GM21529 (cell line): ENCODE data around the gene TSPAN9.
"Not testable (repeated sequence)": the region's sequence is repeated elsewhere in the genome, so short reads cannot be mapped to it uniquely, and the experiment has no call there.

ENCODE experiments used
- ATAC-seq: cut with Tn5 transposase; IDR thresholded peaks from one replicate; pipeline ENCODE4 v1.9.1; 2021; ENCODE audit not compliant: unreplicated experiment

Gene TSPAN9

DNA sequence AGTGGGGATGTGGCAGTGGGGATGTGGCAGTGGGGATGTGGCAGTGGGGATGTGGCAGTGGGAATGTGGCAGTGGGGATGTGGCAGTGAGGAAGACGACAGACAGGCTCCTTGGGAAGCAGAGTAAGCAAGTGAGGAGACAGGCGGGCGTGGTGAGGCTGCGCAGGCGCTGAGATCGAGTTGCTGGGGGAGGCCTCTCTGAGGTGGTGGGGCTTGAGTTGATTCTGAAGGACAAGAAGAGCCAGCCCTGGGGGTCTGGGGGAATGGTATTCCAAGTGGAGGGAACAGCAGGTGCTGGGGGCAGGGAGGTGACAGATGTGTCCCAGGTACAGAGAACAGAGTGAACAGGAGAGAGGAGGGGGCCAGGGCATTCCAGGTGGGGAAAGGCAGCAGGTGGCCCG is 33.8 kb upstream of the TSPAN9 start:
- ATAC-seq, result no peak

DNA sequence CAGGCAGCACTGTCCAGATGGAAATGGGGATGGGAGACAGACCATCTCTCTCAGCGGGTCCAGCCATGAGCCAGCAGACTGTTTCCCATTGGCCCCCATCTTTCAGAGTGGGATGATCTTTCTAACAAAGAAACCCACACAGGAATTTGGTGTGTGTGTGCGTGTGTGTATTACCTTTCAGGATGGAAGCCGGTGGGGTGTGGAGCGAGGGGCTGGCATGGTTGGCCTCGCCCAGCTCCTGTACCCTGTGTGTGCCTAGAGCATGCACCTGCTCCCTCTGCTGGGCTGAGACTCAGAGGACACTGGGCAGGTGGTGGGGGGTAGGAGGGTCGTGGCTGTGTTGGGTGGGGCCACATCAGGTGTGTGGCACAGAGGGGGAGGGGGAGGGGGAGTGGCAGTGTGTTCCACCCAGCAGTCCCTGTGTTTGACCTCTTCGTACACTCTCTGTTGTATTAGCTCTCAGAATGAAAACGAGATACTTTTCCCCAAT is 33.0 kb upstream of the TSPAN9 start:
- ATAC-seq, result no peak

DNA sequence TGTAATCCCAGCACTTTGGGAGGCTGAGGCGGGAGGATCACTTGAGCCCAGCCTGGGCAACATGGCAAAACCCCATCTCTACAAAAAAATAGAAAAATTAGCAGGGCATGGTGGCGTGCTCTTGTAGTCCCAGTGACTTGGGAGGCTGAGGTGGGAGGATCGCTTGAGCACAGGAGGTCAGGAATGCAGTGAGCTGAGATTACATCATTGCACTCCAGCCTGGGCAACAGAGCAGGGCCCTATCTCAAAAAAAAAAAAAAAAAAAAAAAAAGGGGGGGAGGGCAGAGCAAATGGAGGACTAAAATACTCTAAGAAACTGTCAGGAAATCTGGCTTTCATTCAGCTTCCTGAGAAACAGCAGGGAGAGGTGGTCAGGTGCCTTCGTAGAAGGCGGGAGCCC is 31.7 kb upstream of the TSPAN9 start:
- no peak for ATAC-seq

DNA sequence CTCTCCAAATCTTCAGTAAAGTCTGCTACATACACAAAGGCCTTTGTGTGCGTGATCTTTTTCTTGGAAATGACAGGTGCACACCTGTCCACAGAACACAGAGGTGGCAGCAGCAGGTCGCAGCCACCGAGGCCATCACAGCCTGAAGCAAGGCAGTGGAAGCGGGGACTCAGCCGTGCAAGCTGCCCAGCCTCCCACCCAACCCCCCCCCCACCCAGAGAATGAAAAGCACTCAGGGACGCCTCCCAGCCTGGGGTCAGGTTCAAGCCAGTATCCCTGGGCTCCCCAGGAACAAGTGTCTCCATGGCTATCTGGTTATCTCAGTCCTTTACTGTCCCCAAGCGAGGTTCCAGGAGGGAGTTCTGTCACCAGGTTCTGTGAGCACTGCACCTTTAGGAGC is 31.2 kb upstream of the TSPAN9 start:
- ATAC-seq, result no peak

DNA sequence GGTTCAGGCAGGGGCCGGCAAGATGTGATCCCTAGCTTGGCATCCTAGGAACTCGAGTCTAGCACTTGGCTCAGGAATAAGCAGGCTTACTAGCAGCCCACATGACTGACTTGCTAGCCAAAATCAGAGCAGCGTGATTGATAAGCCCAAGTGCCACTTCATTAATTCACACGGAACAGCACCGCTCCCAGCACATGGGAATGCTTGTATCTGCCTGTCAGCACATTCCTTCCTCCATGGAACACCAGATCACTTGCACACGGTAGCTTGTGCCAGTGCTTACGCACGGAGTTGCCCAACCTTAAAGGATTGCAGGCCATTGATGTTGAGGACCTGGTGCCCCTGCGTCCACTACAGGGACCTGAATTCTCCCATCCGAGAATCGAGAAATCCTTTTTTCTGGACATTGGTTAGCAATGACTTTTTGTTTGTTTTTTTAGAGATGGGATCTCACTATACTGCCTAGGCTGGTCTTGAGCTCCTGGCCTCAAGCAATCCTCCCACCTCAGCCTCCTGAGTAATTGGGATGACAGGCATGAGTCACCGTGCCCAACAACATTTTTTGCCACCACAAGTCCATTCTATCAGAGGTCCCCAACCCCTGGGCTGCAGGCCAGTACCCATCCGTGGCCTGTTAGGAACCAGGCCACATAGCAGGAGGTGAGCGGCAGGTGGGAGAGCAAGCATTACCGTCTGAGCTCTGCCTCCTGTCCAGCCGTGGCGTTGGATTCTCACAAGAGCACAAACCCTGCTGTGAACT is 30.6 kb upstream of the TSPAN9 start:
- no peak for ATAC-seq

DNA sequence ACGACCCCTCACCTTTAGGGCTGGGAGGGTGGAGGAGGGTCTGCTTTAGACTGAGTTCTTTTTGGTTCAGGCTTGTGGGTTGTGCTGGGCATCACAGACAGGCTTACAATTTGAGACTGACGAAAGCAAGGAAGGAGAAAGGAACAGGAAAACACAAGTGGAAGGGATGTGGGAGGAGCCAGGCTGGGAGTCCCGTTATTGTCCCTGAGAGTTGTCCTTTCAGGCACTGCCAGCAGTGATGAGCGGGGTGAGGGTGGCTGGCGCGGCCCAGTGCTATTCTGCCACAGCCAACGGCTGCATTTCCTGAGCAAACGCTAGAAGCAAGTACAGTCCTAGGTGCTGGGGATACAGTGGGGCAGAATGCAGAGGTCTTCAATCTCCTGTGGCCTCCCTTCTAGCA is 29.2 kb upstream of the TSPAN9 start:
- no peak for ATAC-seq

DNA sequence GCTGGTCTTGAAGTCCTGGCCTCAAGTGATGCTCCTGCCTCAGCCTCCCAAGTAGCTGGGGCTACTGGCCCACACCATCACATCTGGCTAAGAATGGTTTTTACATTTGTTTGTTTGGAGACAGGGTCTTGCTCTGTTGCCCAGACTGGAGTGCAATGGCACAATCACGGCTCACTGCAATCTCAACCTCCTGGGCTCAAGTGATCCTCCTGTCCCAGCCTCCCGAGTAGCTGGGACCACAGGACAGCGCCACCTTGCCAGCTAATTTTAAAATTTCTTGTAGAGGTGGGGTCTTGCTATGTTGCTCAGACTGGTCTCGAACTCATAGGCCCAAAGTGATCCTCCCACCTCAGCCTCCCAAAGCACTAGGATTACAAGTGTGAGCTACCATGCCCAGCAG is 28.6 kb upstream of the TSPAN9 start:
- no peak for ATAC-seq

DNA sequence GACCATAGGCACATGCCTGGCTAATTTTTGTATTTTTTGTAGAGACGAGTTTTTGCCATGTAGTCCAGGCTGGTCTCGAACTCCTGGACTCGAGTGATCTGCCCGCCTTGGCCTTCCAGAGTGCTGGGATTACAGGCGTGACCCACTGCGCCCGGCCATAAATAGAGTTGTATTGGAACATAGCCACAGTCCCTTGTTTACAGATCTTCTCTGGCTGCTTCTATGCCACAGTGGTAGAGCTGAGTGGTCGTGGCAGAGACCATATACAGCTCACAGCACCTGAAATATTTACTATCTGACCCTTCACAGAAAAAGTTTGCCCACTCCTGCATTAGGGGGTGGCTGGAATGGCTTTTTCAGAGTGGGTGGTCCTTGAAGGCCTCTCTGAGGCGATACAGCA is 28.0 kb upstream of the TSPAN9 start:
- ATAC-seq, result no peak

DNA sequence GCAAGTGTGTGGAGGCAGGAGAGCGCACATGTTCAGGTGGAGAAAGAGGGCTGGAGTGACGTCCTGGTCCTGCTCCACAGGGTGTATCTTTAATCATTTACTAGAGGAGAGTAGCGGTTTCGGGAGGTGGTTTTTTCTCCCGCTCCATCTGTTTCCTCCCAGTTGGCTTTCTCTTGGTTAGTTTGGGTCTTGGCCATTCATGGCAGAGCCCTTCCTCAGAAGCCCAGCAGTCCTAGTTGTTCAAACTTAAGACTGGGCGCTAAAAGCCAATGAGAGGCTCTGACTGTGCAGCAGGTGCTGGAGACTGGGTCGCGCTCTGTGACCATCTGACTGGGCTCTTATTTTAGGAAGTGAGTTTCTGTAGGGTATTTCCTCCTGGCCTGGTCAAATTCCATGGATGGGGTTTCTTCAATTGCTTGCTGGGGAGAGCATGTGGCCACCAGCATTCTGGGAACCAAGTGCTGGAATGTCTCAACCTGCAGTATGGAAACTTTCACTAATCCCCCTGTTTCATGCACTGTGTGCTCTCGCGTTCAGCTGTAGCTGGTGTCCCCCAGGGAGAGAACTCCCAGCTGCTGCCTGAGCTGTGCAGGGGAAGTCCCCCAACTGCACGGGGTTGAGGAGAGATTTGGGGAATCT is 27.4 kb upstream of the TSPAN9 start:
- no peak for ATAC-seq

DNA sequence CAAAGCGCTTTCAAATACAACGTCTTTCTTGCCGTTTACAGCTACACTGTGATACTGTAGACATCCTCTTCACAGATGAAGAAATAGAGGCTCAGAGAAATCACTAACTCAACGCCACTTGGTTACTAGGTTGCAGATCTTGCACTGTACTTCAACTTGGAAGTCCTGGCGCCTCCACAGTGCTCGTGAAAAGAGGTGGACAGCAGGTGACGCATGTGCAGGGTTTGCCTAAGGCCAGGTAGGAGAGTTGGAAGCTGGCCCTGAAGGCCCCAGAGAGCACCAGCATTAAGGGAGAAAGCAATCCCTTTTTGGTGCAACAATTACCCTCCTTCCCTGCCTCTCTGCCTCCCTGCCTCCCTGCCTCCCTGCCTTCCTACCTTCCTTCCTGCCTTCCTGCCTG is 22.8 kb upstream of the TSPAN9 start:
- no peak for ATAC-seq

DNA sequence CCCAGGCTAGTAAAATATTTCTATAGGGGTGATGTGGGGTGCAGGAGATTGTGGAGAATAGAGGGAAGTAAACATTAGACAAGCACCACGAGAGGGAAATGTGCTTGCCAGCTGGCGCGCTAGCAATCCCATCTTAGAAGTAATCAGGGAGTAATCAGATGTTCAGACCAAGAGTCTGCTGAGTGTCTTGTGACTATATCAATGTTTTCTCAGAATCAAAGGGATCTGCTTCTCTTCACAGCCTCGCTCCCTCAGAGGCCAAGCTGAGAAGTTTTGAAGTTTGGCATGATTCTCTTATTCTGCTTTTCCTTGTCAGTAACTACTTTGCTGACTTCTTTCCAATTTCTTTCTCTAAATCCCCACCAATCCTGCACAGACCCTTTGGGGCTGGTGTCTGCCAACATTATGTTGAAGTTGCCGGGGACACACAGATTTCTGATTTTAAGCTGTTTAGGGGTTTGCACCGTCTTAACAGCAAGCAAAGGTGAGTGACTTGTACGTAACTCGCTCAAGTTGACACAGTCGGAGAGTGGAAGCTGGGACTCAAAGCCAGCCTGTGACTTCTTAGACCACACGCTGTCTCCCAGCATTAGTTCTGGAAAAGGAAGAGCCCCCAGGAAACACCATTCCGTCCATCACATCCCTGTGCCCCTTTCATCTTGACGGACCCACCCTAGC is 22.0 kb upstream of the TSPAN9 start:
- no peak for ATAC-seq

DNA sequence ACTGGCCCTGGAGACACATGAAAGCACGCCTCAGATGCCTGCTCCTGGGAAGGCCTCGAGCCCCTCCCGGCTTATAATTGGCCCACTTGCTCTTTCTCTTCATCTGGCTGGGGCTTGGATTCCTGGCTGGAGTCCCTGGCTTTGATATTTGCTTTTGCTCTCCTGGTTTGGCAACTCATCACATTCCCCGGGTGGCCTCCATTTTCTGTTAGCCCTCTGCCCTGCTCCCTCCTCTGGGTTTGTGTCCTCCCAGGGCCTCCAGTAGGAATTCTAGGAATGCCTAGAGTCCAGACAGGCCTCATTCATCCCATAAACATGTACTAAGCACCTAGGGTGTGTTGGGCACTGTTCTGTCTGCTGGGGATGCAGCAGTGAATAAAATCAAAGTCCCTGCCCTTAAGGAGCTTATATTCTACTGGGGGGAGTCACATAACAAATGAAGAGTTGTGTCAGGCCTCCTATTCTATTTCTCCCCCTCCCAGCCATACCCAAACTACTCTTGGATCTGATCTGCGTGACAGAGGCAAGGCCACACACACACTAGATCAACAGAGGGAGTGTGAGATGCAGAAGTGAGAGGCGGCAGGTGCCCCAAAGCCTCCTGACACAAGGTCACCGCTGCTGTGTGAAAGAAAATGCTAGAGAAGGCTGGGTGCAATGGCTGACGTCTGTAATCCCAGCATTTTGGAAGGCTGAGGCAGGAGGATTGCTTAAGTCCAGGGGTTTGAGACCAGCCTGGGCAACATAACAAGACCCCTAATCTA is 21.3 kb upstream of the TSPAN9 start:
- no peak for ATAC-seq

DNA sequence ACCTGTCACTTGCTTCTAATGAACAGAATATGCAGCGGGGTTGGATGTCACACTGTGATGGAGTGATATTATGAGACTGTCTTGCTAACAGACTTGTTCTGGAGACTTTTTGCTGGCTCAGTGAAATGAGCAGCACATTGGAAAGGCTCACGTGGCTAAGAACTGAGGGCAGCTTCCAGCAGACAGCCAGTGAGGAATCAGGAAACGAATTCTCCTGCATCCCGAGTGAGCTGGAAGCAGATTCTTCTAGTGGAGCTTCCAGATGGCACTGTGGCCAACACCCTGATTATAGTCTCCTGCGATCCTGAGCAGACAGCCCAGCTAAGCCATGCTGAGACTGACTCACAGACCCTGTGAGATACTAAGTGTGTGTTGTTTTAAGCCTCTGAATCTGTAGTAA is 16.1 kb upstream of the TSPAN9 start:
- no peak for ATAC-seq

DNA sequence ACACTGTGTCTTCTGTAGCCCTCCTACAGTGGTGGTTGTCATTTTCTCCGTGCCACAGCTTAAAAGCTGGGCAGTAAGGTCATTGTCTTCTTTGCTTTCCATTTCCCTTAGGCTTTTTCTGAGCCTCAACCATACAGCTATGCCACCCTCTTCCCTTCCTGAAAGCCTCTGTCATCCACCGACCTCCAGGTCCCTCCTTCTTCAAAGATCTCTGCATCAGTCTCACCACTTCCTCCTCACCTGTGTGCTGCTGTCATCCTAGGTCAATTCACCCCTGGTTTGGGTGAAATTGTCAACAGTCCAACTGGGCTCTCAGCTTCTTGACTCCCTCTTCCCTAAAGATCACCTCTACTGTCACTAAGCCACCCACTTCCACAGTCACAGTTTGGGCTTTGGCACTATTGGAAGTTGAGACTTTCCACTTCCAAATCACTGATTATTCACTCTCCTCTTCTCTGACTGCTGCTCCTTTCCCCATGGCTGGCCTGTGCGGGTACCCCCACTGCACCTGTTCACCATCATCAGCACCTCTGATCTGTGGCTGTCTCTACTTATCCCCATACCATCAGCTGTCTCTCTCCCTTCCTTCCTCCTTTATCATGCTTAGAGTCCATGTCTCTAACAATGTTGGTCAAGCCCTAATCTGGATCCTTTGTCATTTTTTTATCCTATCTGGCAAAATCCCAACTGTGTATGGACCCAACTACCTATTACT is 15.5 kb upstream of the TSPAN9 start:
- no peak for ATAC-seq

DNA sequence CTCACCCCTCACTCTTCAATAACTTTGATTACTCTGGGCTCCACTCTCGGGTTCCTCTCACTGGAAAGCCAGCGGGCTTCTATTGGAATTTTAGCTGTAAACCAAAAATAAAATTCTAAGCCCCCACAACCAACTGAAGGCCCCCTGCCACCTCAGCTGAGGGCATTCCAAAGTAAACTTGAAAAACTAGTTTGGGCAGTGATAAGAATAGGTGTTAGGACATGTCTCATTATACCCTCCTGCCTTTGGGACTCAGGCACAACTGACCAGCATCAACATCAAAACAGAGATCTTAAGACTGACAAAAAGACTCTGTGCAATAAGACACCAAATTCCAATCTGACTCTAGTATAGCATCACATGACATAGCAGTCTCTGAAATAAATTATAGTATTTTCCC is 11.9 kb upstream of the TSPAN9 start:
- no peak for ATAC-seq

DNA sequence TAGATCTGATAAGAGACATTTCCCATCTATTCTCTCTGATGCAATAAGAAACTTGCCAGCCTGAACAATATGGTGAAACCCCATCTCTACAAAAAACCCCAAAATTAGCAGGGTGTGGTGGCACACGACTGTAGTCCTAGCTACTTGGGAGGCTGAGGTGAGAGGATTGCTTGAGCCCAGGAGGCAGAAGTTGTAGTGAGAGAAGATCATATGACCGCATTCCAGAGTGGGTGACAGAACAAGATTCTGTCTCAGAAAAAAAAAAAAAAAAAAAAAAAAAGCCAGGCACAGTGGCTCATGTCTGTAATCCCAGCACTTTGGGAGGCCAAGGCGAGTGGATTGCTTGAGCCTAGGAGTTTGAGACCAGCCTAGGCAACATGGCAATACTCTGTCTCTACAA is 11.3 kb upstream of the TSPAN9 start:
- ATAC-seq, result not testable (repeated sequence)

DNA sequence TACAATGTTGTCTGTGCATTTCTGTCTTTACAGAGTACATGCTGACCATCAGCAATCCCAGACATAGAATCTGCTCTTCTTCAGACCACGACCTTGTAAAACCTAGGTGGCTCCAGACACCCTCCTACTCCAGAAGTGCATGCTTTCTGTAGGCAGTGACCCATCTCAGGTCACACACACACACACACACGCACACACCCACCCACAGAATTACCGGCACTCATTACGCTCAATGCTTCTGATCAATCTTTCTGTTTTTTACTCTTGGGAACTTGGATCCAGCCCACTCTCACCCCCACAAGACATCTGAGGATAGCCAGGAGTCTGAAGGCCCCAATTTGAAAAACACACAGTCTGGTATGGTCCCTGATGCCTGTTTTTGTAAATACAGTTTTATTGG is 7.5 kb upstream of the TSPAN9 start:
- no peak for ATAC-seq

DNA sequence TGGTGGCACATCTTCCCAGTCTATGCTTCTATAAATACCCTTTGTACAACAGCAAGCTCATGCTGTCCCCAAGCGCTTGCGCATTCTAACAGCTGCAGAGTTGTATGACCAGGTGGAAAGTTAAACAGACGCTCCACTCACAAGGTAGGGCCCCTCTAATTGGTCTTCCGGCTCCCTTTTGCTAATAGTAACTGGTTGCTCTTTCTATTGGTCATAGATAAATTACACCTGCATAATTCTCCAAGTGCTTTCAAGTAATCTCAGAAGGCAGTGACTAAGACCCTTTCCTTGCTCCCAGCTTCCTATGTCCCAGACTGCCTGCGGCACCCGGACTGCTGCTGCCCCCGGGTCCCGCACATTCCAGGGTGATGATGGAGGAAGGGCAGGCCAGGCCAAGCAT is 6.1 kb upstream of the TSPAN9 start:
- no peak for ATAC-seq

DNA sequence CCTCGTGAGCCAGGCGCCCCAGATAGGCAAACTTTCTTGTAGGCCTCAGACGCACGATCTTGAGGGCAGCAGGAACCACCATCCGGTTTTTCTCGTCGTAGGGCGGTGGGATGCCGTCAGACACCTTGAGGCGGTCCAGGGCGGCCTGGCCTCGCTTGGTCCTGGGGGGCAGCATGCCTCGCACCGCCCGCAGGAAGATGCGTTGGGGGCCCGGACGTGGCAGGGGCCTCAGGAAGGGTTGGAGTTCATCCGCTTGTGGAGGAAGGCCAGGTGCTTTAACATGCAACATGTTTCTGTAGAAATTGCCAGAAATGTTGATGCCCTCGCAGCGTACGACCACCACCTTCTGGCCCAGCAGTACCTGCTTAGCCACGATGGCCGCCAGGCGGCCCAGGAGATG is 5.5 kb upstream of the TSPAN9 start:
- ATAC-seq, result no peak

DNA sequence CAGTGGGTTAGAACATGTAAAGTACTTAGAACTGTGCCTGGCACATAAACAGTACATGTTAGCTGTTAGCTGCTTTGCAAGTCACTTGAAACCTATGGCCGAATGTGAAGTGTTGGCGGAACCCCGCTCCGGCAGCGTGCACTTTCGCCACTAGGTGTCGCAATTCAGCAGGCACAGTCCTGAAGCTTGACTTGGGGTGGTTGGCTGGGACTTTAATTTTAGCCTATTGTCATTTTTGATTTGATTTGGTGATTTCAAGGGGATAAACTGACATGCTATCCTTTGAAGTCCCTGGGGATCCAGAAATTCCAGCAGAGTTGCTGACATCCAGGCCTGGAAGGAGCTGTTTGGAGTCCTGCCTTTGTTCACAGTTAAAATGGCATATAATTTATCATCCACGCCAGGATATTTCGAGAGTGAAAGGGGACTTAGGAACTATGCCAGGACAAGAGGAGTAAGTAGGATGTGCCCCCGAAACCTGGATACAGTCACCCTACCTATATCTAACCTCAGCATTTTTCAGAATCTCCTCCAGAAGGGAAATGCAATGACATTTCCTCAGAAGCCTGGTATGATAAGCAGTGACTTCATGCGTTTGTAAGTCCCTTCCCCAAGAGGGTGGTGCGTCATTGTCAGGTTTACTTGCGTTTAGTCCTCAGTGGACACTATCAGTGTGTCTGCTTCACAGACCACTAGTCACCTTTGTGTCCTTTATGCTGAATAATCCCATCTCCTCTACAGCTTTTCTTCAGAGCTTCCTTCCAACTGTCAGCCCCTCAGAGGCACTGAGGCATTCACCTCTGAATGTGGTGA is 3.5 kb upstream of the TSPAN9 start:
- ATAC-seq, result no peak
